Breast epithelium (tissue), 4 donors: ENCODE results near the gene L3MBTL2. TPM values are rescaled to one million over a fixed set of nuclear protein-coding genes. Genes with fewer than 3 reads are reported as not detected.

Experiments
- DNase-seq, 2 donors: peaks; one replicate each; pipeline ENCODE4 v3.0.0-alpha.2; 2019; ENCODE audit warnings: low spot score in 2 of 2
- H3K27ac ChIP-seq, 2 donors: fragments of 200-600 bp; sonication (generic) in 1 of 2; one replicate each; pipeline ENCODE4 v1.5.1; 2016 to 2019; ENCODE audit warnings: mild to moderate bottlenecking in 1 of 2
- H3K27me3 ChIP-seq, 2 donors: fragments of 200-600 bp; sonication (generic) in 1 of 2; one replicate each; pipeline versions ENCODE4 v1.5.1 to v1.6.0; 2017 to 2019; ENCODE audit warnings: control low read depth in 1 of 2, mild to moderate bottlenecking in 1 of 2
- H3K36me3 ChIP-seq: fragments of 200-600 bp; one replicate; pipeline ENCODE4 v1.5.1; 2019
- H3K4me1 ChIP-seq, 2 donors: fragments of 200-600 bp; sonication (generic); one replicate each; pipeline ENCODE4 v1.5.1; 2016 to 2019; ENCODE audit warnings: control low read depth in 1 of 2
- H3K4me3 ChIP-seq, 3 donors: fragments of 200-600 bp; sonication (generic); 1 replicate in 2 of 3; 2 replicates in 1 of 3; pipeline ENCODE4 v1.5.1; 2016 to 2019; ENCODE audit warnings: mild to moderate bottlenecking in 3 of 3, moderate library complexity in 2 of 3
- H3K9me3 ChIP-seq, 2 donors: fragments of 200-600 bp; sonication (generic) in 1 of 2; one replicate each; pipeline ENCODE4 v1.5.1; 2016 to 2019; ENCODE audit warnings: control low read depth in 1 of 2
- CTCF ChIP-seq, 3 donors: fragments of 450-650 bp; IDR thresholded peaks; one replicate each; pipeline ENCODE4 v1.5.1; 2016 to 2017; ENCODE audit warnings: antibody characterized with exemption in 3 of 3, mild to moderate bottlenecking in 3 of 3, moderate library complexity in 3 of 3
- POLR2A ChIP-seq: fragments of 450-650 bp; IDR thresholded peaks from one replicate; pipeline ENCODE4 v1.6.1; 2016; ENCODE audit warnings: antibody characterized with exemption, mild to moderate bottlenecking, moderate library complexity
- POLR2AphosphoS5 ChIP-seq, 3 donors: sonication (generic); formaldehyde crosslinking; IDR thresholded peaks; one replicate each; pipeline ENCODE4 v1.6.1; 2017; ENCODE audit warnings: antibody characterized with exemption in 3 of 3
- intact Hi-C: fragments of 100-400 bp; cut with DNase I; formaldehyde crosslinking; loops from one replicate; pipeline ENCODE4 v1.15.1; 2023; ENCODE audit warnings: low total_unique reads
- total RNA-seq, 3 donors: library from RNA; depleted of rRNA; stranded (reverse); fragments of >200 nt; gene quantifications; one replicate each; pipeline ENCODE4 v1.1.0, GENCODE V29; 2016

L3MBTL2 gene
- total RNA-seq, 3 donors from 2014 or later, result 13.1 to 22.5 (median 17.0) TPM

DNA sequence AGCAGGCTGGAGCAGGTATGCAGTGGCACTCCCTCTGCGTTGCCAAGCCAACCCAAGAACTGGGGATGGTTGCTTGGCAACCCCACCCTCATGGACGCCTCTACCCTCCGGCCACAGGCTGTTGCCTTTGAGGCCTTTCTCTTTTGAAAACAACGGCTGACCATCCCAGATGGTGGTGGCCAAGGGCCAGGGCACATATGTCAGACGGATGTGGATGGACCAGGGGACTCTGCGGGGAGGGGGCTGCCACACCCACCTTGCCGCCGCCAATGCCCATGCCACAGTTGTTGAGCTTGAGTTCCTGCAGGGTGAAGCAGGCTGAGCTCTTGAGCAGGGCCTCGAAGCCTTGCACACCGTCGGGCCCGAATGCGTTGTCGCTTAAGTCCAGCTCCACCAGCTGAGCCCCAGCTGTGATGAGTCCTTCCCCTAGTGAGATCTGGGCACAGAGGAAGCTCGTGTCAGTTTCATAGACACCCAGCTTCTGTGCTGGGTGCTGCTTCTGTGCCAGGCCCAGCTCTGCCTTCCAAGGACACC lies 59.4 kb downstream of the L3MBTL2 start:
- H3K4me3 ChIP-seq, result no peak overlapping the region
- no peaks in the 10 kb centered on the region for H3K9me3 ChIP-seq
- H3K4me1 ChIP-seq, result no peaks in the 10 kb centered on the region
- peaks cover 5% of the 10 kb centered on the region for H3K36me3 ChIP-seq
- H3K27ac ChIP-seq, result no peak overlapping the region
- DNase-seq, result no peak
- H3K27me3 ChIP-seq, result no peaks in the 10 kb centered on the region
- TF ChIP-seq POLR2A (no peak), POLR2AphosphoS5 (IDR thresholded peaks at IDR 0.05) (no peak), CTCF (IDR thresholded peaks at IDR 0.05) (no peak)
- intact Hi-C loops, result no loop called here

- no peak for DNase-seq
- TF ChIP-seq POLR2A (no peak), CTCF (IDR thresholded peaks at IDR 0.05) (no peak)
- Histone ChIP-seq H3K27me3 (no peaks in the 10 kb centered on the region), H3K4me3 (no peak overlapping the region), H3K36me3 (peaks cover 5% of the 10 kb centered on the region), H3K4me1 (peaks cover 0 to 12% of the 10 kb centered on the region in 2 donors), H3K27ac (no peak overlapping the region), H3K9me3 (no peaks in the 10 kb centered on the region)
- intact Hi-C loops, result no loop called here
Observed at GRCh38 chr22:41267958-41268357, 62.8 kb downstream of the L3MBTL2 start.

DNA sequence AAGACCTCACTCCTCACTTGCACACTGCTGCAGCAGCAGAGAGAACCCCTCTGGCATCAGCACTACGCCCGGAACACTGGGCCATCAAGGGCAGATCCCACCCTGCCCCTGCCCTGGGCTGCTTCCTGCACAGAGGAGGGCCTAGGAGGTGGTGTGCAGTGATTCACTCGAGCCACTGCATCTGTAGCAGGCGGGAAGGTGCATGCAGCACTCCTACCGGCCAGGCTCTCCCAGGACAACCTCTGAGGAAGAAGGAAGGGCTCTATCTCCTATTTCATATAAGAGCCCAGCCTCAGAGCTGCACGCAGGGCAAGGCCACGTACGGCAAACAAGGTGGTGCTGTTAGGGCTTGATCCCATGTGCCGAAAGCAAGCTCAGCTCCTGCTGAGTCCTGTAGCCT lies 66.7 kb downstream of the L3MBTL2 start:
- TF ChIP-seq CTCF (IDR thresholded peaks at IDR 0.05) (peak in 2 of 3 donors; percentile 26 to 27), POLR2AphosphoS5 (IDR thresholded peaks at IDR 0.05) (no peak)
- DNase-seq, result no peak
- Histone ChIP-seq H3K4me1 (peaks cover 0 to 13% of the 10 kb centered on the region in 2 donors), H3K27ac (peak overlapping the region; percentile 56 to 75), H3K27me3 (no peaks in the 10 kb centered on the region), H3K9me3 (no peaks in the 10 kb centered on the region), H3K4me3 (no peak overlapping the region), H3K36me3 (peaks cover 5% of the 10 kb centered on the region)
- intact Hi-C loops, result no loop called here

GRCh38 chr22:41273128-41273527 lies 68.0 kb downstream of the L3MBTL2 start:
- H3K9me3 ChIP-seq, result no peaks in the 10 kb centered on the region
- intact Hi-C loops, result no loop called here
- H3K4me3 ChIP-seq, result no peak overlapping the region
- peaks cover 0 to 13% of the 10 kb centered on the region in 2 donors for H3K4me1 ChIP-seq
- H3K36me3 ChIP-seq, result no peaks in the 10 kb centered on the region
- DNase-seq, result no peak
- no peaks in the 10 kb centered on the region for H3K27me3 ChIP-seq
- H3K27ac ChIP-seq, result peak overlapping the region in 1 of 2 donors; percentile 75
- TF ChIP-seq POLR2A (no peak), CTCF (IDR thresholded peaks at IDR 0.05) (no peak), POLR2AphosphoS5 (IDR thresholded peaks at IDR 0.05) (no peak)

- H3K4me1 ChIP-seq, result peaks cover 0 to 13% of the 10 kb centered on the region in 2 donors
- H3K36me3 ChIP-seq, result no peaks in the 10 kb centered on the region
- intact Hi-C loops, result no loop called here
- no peaks in the 10 kb centered on the region for H3K27me3 ChIP-seq
- H3K4me3 ChIP-seq, result no peak overlapping the region
- TF ChIP-seq CTCF (IDR thresholded peaks at IDR 0.05) (no peak), POLR2AphosphoS5 (IDR thresholded peaks at IDR 0.05) (no peak), POLR2A (no peak)
- H3K27ac ChIP-seq, result no peak overlapping the region
- H3K9me3 ChIP-seq, result no peaks in the 10 kb centered on the region
- peak; percentile 66 to 69 for DNase-seq
Observed at GRCh38 chr22:41274856-41275255, 69.7 kb downstream of the L3MBTL2 start.
